B cell (primary cell): Measurements from ENCODE around the gene RHOT1. TPM values are rescaled to one million over a fixed set of nuclear protein-coding genes. Genes with fewer than 3 reads are reported as not detected.

Experiments
- ATAC-seq: fragments of 200-7000 bp; cut with Tn5 transposase; one replicate; pipeline ENCODE4 v1.10.0; 2021; ENCODE audit warnings: low read depth, mild to moderate bottlenecking, moderate number of reproducible peaks, moderate library complexity
- CTCF ChIA-PET: fragments of 350-600 bp; sonication (Branson Sonifier 250); formaldehyde crosslinking; loops from one replicate; lab custom pipeline; 2021; ENCODE audit warnings: antibody characterized with exemption, inconsistent platforms; lab: Charles Lee
- POLR2A ChIA-PET: fragments of 350-600 bp; sonication (Branson Sonifier 250); formaldehyde crosslinking; loops from one replicate; lab custom pipeline; 2021; ENCODE audit warnings: antibody characterized with exemption; lab: Charles Lee
- DNase-seq: peaks from one replicate; pipeline ENCODE4 v3.0.0; 2013
- H2AFZ ChIP-seq: 2 replicates; pipeline ENCODE4 v1.6.1; 2012; ENCODE audit warnings: mild to moderate bottlenecking, low read depth, low read length; ENCODE audit not compliant: insufficient read depth, poor library complexity, severe bottlenecking
- H3K27ac ChIP-seq, 2 donors: 1 replicate in 1 of 2; 2 replicates in 1 of 2; pipeline ENCODE4 v1.5.1; 2012 to 2013; ENCODE audit warnings: low read length in 2 of 2, mild to moderate bottlenecking in 2 of 2, moderate library complexity in 1 of 2
- H3K27me3 ChIP-seq, 4 experiments: fragments of 200-600 bp in 1 of 4; sonication (generic) in 1 of 4; replicated peaks in 1 of 4; 1 replicate in 2 of 4; 2 replicates in 2 of 4; pipeline versions ENCODE4 v1.6.1 to v1.7.0; 2013 to 2016; ENCODE audit warnings: low read length in 3 of 4, mild to moderate bottlenecking in 2 of 4, mixed read lengths in 1 of 4, moderate library complexity in 1 of 4; ENCODE audit not compliant: insufficient read depth in 4 of 4, control insufficient read depth in 3 of 4; ENCODE audit errors: control extremely low read depth in 1 of 4
- H3K36me3 ChIP-seq, 2 experiments: replicated peaks in 1 of 2; 1 replicate in 1 of 2; 2 replicates in 1 of 2; pipeline versions ENCODE4 v1.6.1 to v1.7.1; 2013; ENCODE audit warnings: low read length in 1 of 2; ENCODE audit not compliant: insufficient read depth in 2 of 2, control insufficient read depth in 1 of 2; ENCODE audit errors: control extremely low read depth in 1 of 2, extremely low read depth in 1 of 2
- H3K4me1 ChIP-seq, 2 donors: fragments of 200-600 bp in 1 of 2; sonication (generic) in 1 of 2; 1 replicate in 1 of 2; 2 replicates in 1 of 2; pipeline versions ENCODE4 v1.5.1 to v1.6.1; 2013 to 2017; ENCODE audit warnings: low read length in 2 of 2; ENCODE audit not compliant: control insufficient read depth in 2 of 2, insufficient read depth in 2 of 2
- H3K4me2 ChIP-seq: replicated peaks from 2 replicates; pipeline ENCODE3; 2012; ENCODE audit warnings: mild to moderate bottlenecking, low read depth, low read length; ENCODE audit not compliant: poor library complexity, severe bottlenecking
- H3K4me3 ChIP-seq, 5 experiments: fragments of 200-600 bp in 1 of 5; sonication (generic) in 1 of 5; 1 replicate in 3 of 5; 2 replicates in 2 of 5; pipeline versions ENCODE4 v1.5.1 to v1.7.0; 2011 to 2016; ENCODE audit warnings: low read length in 4 of 5, mild to moderate bottlenecking in 4 of 5, low read depth in 2 of 5, control low read depth in 1 of 5, moderate library complexity in 1 of 5; ENCODE audit not compliant: insufficient read depth in 1 of 5; ENCODE audit errors: control extremely low read depth in 1 of 5, extremely low read depth in 1 of 5
- H3K79me2 ChIP-seq: fragments of 200-600 bp; sonication (generic); one replicate; pipeline ENCODE4 v1.6.0; 2016; ENCODE audit warnings: low read length; ENCODE audit not compliant: control insufficient read depth, insufficient read depth
- H3K9ac ChIP-seq: fragments of 200-600 bp; sonication (generic); 2 replicates; pipeline ENCODE4 v1.6.1; 2017; ENCODE audit warnings: mild to moderate bottlenecking, low read length, moderate library complexity
- H3K9me3 ChIP-seq, 3 donors: one replicate each; pipeline versions ENCODE4 v1.6.1 to v1.7.1; 2013; ENCODE audit warnings: low read length in 2 of 3; ENCODE audit not compliant: control insufficient read depth in 2 of 3, insufficient read depth in 1 of 3; ENCODE audit errors: control extremely low read depth in 1 of 3
- H4K20me1 ChIP-seq: 2 replicates; pipeline ENCODE4 v1.6.0; 2012; ENCODE audit warnings: mild to moderate bottlenecking, low read length; ENCODE audit not compliant: insufficient read depth, control insufficient read depth, poor library complexity, severe bottlenecking
- H3K27ac Mint-ChIP-seq: one replicate; pipeline ENCODE4 v1.8.0; 2021; ENCODE audit warnings: mixed read lengths
- H3K27me3 Mint-ChIP-seq: one replicate; pipeline ENCODE4 v1.8.0; 2021; ENCODE audit warnings: mixed read lengths
- H3K4me1 Mint-ChIP-seq: one replicate; pipeline ENCODE4 v1.8.0; 2021; ENCODE audit warnings: mixed read lengths
- H3K4me3 Mint-ChIP-seq: one replicate; pipeline ENCODE4 v1.8.0; 2021; ENCODE audit warnings: mixed read lengths
- H3K9me3 Mint-ChIP-seq: one replicate; pipeline ENCODE4 v1.8.0; 2022; ENCODE audit warnings: mixed read lengths; ENCODE audit not compliant: insufficient read depth
- CTCF ChIP-seq: fragments of 200-600 bp; IDR thresholded peaks from one replicate; pipeline ENCODE4 v1.8.0; 2022; ENCODE audit warnings: antibody characterized with exemption, mild to moderate bottlenecking
- EZH2 ChIP-seq: IDR thresholded peaks from 2 replicates; pipeline ENCODE4 v1.6.1; 2012; ENCODE audit warnings: borderline replicate concordance, low read depth, mild to moderate bottlenecking, moderate library complexity, low read length; ENCODE audit not compliant: insufficient read depth, poor library complexity, severe bottlenecking
- WGBS: methylation state at CpG from one replicate; pipeline ENCODE4 v1.1.5; 2013; ENCODE audit warnings: missing lambda C conversion rate; ENCODE audit not compliant: insufficient coverage; 5-methylcytosine and 5-hydroxymethylcytosine counted together
- intact Hi-C: fragments of 100-400 bp; cut with micrococcal nuclease; formaldehyde crosslinking; loops from one replicate; pipeline ENCODE4 v1.10.0; 2022
- polyA plus RNA-seq: library from polyadenylated mRNA; depleted of rRNA; stranded (reverse); fragments of >200 nt; gene quantifications from 2 replicates; pipeline ENCODE4 v1.2.3, GENCODE V29; 2012
- total RNA-seq, 2 donors: library from RNA; stranded (reverse); fragments of 120-200 nt in 1 of 2; gene quantifications; 1 replicate in 1 of 2; 2 replicates in 1 of 2; pipeline versions ENCODE4 v1.2.3 to v1.2.4, GENCODE V29; 2013 to 2022

Gene RHOT1
- total and polyA plus RNA-seq, 2 donors (not counting 1 experiment from before 2014, with no cell fraction given), result 24.6 to 24.7 TPM

GRCh38 chr17:32265192-32265923 lies 123.1 kb downstream of the RHOT1 start, which contains the start of gene RHBDL3:
RHBDL3 (plus strand) TSS chr17:32265832; CDS start chr17:32266190, 358 bp downstream.
- intact Hi-C loops, result no loop called here
- H3K79me2 ChIP-seq, result no peaks in the 10 kb centered on the region
- H3K4me3 ChIP-seq, result peak within 1 kb of the TSS in 4 of 5 experiments; percentile 42 to 62 (median 56)
- peaks cover 17% of the 10 kb centered on the region for H3K4me1 Mint-ChIP-seq
- peak within 1 kb of the TSS; percentile 37 for H3K27ac Mint-ChIP-seq
- H3K4me3 Mint-ChIP-seq, result peak within 1 kb of the TSS; percentile 84
- H3K9me3 ChIP-seq, result peaks cover 0 to 5% (median 0%) of the 10 kb centered on the region in 3 donors
- H4K20me1 ChIP-seq, result no peaks in the 10 kb centered on the region
- H3K4me2 ChIP-seq, result peak within 1 kb of the TSS; percentile 98
- H3K9me3 Mint-ChIP-seq, result no peaks in the 10 kb centered on the region
- CTCF ChIA-PET, result interaction anchor here (1.0 kb wide), 1 partner anchor 179 kb away, joined by 3 read pairs; the partner anchor contains the start of gene PSMD11
- peak; percentile 39 for ATAC-seq
- H3K27me3 Mint-ChIP-seq, result peaks cover 77% of the 10 kb centered on the region
- peak within 1 kb of the TSS; percentile 68 for H2AFZ ChIP-seq
- peaks cover 0 to 61% (median 43%) of the 10 kb centered on the region in 4 experiments for H3K27me3 ChIP-seq
- H3K4me1 ChIP-seq, result peaks cover 24 to 30% of the 10 kb centered on the region in 2 donors
- H3K27ac ChIP-seq, result no peak within 1 kb of the TSS
- DNase-seq, result peak; percentile 41
- POLR2A ChIA-PET, result no interaction called here
- peak within 1 kb of the TSS; percentile 66 for H3K9ac ChIP-seq
- TF ChIP-seq CTCF (no peak), EZH2 (peak; percentile 74)
- 3% methylated on average over 64 of the region's 68 CpGs for WGBS
- H3K36me3 ChIP-seq, result no peaks in the 10 kb centered on the region

GRCh38 chr17:32266051-32266388 lies 123.7 kb downstream of the RHOT1 start:
- H3K4me3 ChIP-seq, result peak overlapping the region in 4 of 5 experiments; percentile 42 to 62 (median 56)
- ChIA-PET CTCF (no interaction called here), POLR2A (no interaction called here)
- H3K4me2 ChIP-seq, result peak overlapping the region; percentile 98
- H3K27ac ChIP-seq, result no peak overlapping the region
- no peak overlapping the region for H3K27ac Mint-ChIP-seq
- no peak overlapping the region for H3K4me3 Mint-ChIP-seq
- TF ChIP-seq CTCF (no peak), EZH2 (no peak)
- H3K27me3 ChIP-seq, result peaks cover 0 to 64% (median 44%) of the 10 kb centered on the region in 4 experiments
- H3K79me2 ChIP-seq, result no peaks in the 10 kb centered on the region
- intact Hi-C loops, result no loop called here
- H3K27me3 Mint-ChIP-seq, result peaks cover 80% of the 10 kb centered on the region
- ATAC-seq (no peak), DNase-seq (peak; percentile 32)
- peak overlapping the region; percentile 66 for H3K9ac ChIP-seq
- H3K4me1 Mint-ChIP-seq, result peaks cover 17% of the 10 kb centered on the region
- H2AFZ ChIP-seq, result peak overlapping the region; percentile 68
- H3K9me3 Mint-ChIP-seq, result no peaks in the 10 kb centered on the region
- WGBS, result under 1% methylated on average over 55 of the region's 55 CpGs
- H3K4me1 ChIP-seq, result peaks cover 24 to 30% of the 10 kb centered on the region in 2 donors
- H4K20me1 ChIP-seq, result no peaks in the 10 kb centered on the region
- H3K36me3 ChIP-seq, result no peaks in the 10 kb centered on the region
- H3K9me3 ChIP-seq, result peaks cover 0 to 5% (median 0%) of the 10 kb centered on the region in 3 donors
